ENCODE results near the gene GRIP1.
A peak's percentile ranks its signal among the peaks of the same experiment; 100 is the strongest.
"Not testable (repeated sequence)": the region's sequence is repeated elsewhere in the genome, so short reads cannot be mapped to it uniquely, and the experiment has no call there.

The GRIP1 gene

GRCh38 chr12:66516561-66516960 lies 162.3 kb downstream of the GRIP1 start:
- DNase-seq, result no peak

GRCh38 chr12:66516133-66516532 lies 162.7 kb downstream of the GRIP1 start:
- no peak for DNase-seq

GRCh38 chr12:66514581-66514980 lies 164.3 kb downstream of the GRIP1 start:
- no peak for DNase-seq

- no peak for DNase-seq
These were observed 170.9 kb downstream of the GRIP1 start for GRCh38 chr12:66508025-66508424.

GRCh38 chr12:66503746-66504145 lies 175.1 kb downstream of the GRIP1 start:
- no peak for DNase-seq

- no peak for DNase-seq
These were observed 176.0 kb downstream of the GRIP1 start for GRCh38 chr12:66502911-66503310.

- no peak for DNase-seq
These were observed 178.0 kb downstream of the GRIP1 start for GRCh38 chr12:66500841-66501240.

- no peak for DNase-seq
These were observed 178.8 kb downstream of the GRIP1 start for GRCh38 chr12:66500091-66500490.

- DNase-seq, result no peak
These were observed 179.9 kb downstream of the GRIP1 start for GRCh38 chr12:66499000-66499399.

GRCh38 chr12:66498059-66498458 lies 180.8 kb downstream of the GRIP1 start:
- DNase-seq, result not testable (repeated sequence)

- DNase-seq, result no peak
These were observed 181.6 kb downstream of the GRIP1 start for GRCh38 chr12:66497008-66497897.

GRCh38 chr12:66496595-66496994 lies 182.3 kb downstream of the GRIP1 start:
- DNase-seq, result no peak

- no peak for DNase-seq
These were observed 183.2 kb downstream of the GRIP1 start for GRCh38 chr12:66495709-66496108.

- no peak for DNase-seq
These were observed 185.1 kb downstream of the GRIP1 start for GRCh38 chr12:66493819-66494218.

GRCh38 chr12:66491853-66492252 lies 187.0 kb downstream of the GRIP1 start:
- DNase-seq, result no peak

- no peak for DNase-seq
These were observed 196.3 kb downstream of the GRIP1 start for GRCh38 chr12:66482351-66483203.

GRCh38 chr12:66467932-66468331 lies 210.9 kb downstream of the GRIP1 start:
- DNase-seq, result no peak

- DNase-seq, result no peak
These were observed 217.5 kb downstream of the GRIP1 start for GRCh38 chr12:66461331-66461730.

- no peak for DNase-seq
These were observed 218.9 kb downstream of the GRIP1 start for GRCh38 chr12:66459944-66460482.

- no peak for DNase-seq
These were observed 222.3 kb downstream of the GRIP1 start for GRCh38 chr12:66456612-66457011.

- peak in 1 of 5 experiments; percentile 5 for DNase-seq
These were observed 225.0 kb downstream of the GRIP1 start for GRCh38 chr12:66453844-66454243.

GRCh38 chr12:66453120-66453519 lies 225.8 kb downstream of the GRIP1 start:
- no peak for DNase-seq

- peak in 1 of 5 experiments; percentile 59 for DNase-seq
These were observed 229.3 kb downstream of the GRIP1 start for GRCh38 chr12:66449531-66449930.
